Retinal pigment epithelial cell (primary cell): Measurements from ENCODE around the gene LRP3.

Experiments
- DNase-seq: peaks from one replicate; pipeline ENCODE4 v3.0.0-alpha.2; 2010; ENCODE audit warnings: low read depth
- H3K4me3 ChIP-seq: 2 replicates; pipeline ENCODE4 v1.5.1; 2011; ENCODE audit warnings: mild to moderate bottlenecking, low read length, control low read depth, moderate library complexity
- TF ChIP-seq, protein P1 (sequence below): conservative IDR thresholded peaks from 2 replicates; pipeline ENCODE4 v1.5.1; 2011; ENCODE audit warnings: low read depth, low read length, control low read depth, inconsistent platforms

Gene LRP3

DNA sequence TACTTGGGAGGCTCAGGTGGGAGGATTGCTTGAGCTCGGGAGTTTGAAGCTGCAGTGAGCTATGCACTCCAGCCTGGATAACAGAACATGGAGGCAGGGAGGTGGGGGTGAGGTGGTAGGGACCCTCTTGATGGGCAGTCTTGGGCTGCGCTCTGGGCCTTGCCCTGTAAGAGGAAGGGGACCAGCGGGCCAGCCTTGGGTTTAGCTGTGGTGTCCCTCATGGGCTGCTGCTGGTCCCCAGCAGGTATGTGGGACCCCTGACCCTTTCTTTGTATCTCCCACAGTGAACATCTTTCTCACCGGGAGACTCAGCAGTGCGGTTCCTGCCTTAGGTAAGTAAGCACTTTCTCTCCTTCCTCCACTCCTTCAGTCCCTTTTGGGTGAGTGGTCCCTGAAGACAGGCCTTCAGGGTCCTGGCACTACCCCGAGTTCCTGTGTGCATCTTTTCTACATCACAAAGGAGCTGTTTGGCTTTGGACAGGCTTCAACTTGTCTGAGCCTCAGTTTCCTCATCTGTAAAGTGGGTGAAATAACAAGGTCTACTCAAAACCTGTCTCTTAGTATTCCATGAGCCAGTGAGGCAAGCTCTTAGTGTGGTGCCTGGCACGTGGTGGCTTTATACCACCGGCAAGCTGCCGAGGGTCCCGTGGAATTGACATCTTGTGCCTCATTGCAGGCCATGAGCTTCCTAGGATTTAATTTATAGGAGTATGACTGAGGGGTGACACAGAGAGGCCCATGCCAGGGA lies 2.5 kb downstream of the LRP3 start:
- H3K4me3 ChIP-seq: no peak overlapping the region
- TF ChIP-seq, protein P1, sequence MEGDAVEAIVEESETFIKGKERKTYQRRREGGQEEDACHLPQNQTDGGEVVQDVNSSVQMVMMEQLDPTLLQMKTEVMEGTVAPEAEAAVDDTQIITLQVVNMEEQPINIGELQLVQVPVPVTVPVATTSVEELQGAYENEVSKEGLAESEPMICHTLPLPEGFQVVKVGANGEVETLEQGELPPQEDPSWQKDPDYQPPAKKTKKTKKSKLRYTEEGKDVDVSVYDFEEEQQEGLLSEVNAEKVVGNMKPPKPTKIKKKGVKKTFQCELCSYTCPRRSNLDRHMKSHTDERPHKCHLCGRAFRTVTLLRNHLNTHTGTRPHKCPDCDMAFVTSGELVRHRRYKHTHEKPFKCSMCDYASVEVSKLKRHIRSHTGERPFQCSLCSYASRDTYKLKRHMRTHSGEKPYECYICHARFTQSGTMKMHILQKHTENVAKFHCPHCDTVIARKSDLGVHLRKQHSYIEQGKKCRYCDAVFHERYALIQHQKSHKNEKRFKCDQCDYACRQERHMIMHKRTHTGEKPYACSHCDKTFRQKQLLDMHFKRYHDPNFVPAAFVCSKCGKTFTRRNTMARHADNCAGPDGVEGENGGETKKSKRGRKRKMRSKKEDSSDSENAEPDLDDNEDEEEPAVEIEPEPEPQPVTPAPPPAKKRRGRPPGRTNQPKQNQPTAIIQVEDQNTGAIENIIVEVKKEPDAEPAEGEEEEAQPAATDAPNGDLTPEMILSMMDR: no peak

DNA sequence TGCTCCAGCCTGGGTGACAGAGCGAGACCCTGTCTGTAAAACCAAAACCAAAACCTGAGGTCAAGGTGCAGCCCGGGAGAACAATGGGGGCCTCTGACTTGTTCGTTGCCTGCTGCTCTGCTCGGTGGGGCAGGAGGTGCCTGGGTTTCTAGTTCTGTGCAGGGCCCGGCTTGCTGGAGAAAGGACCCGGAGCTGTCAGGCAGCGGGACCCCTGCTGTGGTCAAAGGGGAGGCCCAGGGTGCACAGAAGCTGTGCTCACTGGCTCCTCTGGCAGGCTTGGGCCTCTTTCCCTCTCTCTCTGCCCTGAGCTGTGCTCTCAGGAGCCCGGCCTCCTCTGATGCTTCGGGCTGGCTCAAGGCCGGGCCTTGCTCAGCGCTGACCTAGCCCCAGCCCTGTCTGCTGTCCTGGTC lies 3.5 kb downstream of the LRP3 start:
- TF ChIP-seq, protein P1: no peak
- DNase-seq: no peak
- H3K4me3 ChIP-seq: no peak overlapping the region

More for the DNA sequence above, 2.5 kb downstream of the LRP3 start:
- DNase-seq: no peak

DNA sequence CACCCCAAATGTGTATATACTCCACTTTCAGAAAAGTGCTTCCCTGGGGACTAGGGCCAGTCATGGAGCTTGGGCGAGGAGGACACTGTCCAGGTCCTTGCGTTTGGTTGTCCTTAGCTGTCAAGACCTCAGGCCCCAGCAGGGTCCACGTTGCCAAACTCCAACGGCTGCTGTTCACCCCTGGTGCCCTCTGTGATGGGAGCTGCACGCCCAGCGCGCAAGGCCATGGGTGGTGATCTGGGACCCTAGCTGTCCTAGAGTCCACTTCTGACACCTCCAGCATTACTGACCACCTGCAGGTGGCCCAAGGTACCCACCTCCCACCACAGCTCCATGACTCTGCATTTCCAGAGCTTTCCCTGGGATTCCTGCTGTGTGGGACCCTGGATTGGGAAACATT lies 4.0 kb downstream of the LRP3 start:
- H3K4me3 ChIP-seq: no peak overlapping the region
- no peak for DNase-seq
- TF ChIP-seq, protein P1: no peak

DNA sequence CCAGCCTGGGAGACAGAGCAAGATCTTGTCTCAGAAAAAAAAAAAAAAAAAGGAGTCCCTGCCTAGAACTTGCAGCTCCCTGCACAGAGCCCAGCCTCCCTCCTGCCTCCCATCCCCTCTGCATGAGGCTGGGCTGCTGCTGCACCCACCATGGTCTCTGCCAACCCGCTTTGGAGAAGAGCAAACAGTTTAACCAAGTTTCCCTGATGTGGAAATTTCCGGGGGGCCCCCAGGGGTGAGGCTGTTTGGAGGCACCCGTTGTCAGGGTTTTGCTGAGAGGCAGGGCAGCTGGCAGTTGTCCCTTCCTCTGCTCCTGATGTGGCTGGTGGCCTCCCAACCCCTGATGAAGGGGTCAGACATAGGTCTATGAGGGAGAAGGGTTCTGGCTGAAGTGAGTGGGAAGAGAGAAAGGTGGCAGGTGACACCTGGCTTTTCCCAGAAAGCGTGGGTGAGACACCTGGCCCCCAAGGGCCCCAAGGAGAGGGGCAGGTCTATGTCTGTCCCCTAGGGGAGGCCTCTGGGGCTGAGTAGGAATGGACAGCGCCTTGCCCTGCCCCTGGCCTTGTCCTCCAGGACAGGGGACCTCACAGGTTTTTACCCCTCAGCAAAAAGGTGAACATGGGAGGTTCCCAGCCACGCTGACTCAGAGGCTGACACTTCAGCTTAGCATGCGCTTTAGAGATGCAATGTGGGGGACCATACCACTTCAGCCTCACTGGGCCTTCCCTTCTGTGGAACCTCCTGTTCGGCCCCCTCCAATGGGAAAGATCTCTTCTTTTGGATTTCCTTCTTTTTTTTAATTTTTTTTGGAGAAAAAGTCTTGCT lies 5.5 kb downstream of the LRP3 start:
- H3K4me3 ChIP-seq: no peak overlapping the region
- TF ChIP-seq, protein P1: no peak
- DNase-seq: no peak

DNA sequence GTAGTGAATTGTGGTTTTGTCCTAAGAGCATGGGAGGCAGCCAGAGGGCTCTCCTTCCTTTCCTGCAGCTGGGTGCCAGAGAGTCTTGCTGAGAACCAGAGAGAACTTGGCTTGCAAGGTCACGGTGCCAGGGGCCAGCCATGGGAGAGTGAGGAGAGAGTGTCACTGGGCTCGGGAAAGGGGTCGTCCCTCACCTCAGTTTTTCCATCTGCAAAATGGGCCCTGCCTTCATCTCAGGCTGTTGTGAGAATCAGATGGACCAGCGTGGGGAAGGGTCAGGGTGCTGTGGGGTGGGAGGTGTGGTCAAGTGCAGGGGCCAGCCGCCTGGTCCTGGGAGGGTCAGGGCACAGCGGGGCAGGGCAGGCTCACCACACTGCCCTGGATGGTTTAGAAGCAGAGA lies 7.3 kb downstream of the LRP3 start:
- TF ChIP-seq, protein P1: no peak
- no peak overlapping the region for H3K4me3 ChIP-seq
- no peak for DNase-seq

DNA sequence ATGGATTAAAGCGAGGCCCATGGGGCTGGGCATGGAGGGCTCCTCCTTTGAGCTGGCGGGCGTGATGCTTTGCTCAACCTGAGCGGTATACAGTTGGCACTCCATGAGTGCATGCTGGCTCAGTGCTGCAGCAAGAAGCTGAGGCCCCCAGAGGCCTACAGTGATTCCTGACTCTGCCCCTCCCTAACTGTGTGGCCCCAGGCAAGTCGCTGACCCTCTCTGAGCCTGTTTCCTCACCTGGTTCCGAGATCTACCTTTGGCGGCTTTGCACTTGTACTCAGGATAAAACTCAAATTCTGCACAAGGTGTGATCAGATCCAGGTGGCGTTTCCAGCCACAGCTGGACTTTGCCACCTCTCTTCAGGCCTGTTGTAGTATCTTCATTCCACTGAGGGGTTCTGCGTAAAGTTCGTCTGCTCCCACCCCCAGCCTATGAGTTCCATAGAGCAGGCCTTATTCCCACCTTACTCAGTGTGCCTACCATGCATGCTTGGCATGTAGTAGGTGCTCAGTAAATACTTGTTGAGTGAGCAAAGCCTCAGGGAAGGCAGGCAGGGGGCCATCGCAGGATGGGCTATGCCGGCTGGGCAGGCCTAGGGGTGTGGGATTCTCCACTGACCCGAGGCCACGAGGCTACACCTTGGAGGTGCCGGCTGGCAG lies 7.9 kb downstream of the LRP3 start:
- no peak overlapping the region for H3K4me3 ChIP-seq
- TF ChIP-seq, protein P1: no peak
- DNase-seq: no peak
